ENCODE results near the gene LAMA2. TPM values are rescaled to one million over a fixed set of nuclear protein-coding genes. Genes with fewer than 3 reads are reported as not detected.

LAMA2 gene
- total RNA-seq, 1 donor from 2014 or later = 185 TPM

DNA sequence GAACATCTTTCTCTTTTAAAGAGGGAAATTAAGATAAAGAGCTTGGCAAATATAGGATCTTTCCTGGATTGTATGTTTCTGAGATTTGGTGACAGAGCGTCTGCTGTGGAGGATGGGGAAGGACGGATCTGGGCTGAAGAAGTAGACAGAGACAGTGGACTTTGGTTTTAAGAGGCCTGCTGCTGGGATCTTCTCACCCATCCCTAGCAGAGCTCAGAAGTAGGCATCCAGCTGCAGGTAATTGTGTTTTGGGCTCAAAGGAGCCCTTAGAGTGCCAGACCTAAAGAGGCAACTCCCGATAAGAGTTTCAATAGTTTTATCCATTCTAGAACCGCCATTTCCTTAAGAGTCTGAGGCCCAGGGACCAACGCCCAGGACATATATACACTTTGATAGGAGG is 20.8 kb downstream of the LAMA2 start:
- intact Hi-C loops (cut with micrococcal nuclease) = no loop called here
- H3K36me3 ChIP-seq = no peaks in the 10 kb centered on the region
- H3K4me1 ChIP-seq = peaks cover 55% of the 10 kb centered on the region
- no peak for TF ChIP-seq CTCF (IDR thresholded peaks at IDR 0.05; ENCODE audit: borderline replicate concordance)
- DNase-seq = no peak
- H3K4me3 ChIP-seq = no peak overlapping the region
- no peaks in the 10 kb centered on the region for H3K27me3 ChIP-seq (ENCODE audit: low read depth)
- H3K27ac ChIP-seq (replicated peaks) = no peak overlapping the region
- no peaks in the 10 kb centered on the region for H3K9me3 ChIP-seq (replicated peaks)

DNA sequence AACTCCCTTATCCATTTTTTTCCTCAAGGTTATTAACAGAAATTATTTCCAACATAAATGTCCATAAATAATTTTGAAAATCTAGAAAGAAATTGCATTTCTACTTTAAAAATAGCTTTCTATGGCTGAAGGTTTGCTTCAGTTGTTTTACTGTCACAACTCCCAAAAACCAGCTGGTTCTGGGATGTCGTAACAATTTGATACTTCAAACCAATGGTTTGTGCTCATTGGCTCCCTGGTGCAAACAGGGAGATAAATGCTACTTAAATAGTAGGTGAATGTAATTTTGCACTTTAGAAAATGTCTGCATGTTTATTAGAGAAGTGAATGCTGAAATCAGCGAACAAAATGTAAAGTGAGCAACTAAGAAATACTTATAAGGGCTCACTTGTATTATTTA is 31.1 kb downstream of the LAMA2 start:
- TF ChIP-seq CTCF (IDR thresholded peaks at IDR 0.05; ENCODE audit: borderline replicate concordance) = no peak
- DNase-seq = no peak
- Histone ChIP-seq H3K9me3 (replicated peaks) (no peaks in the 10 kb centered on the region), H3K4me1 (peaks cover 80% of the 10 kb centered on the region), H3K27me3 (ENCODE audit: low read depth) (no peaks in the 10 kb centered on the region), H3K27ac (replicated peaks) (peak overlapping the region; percentile 41), H3K4me3 (no peak overlapping the region), H3K36me3 (no peaks in the 10 kb centered on the region)
- intact Hi-C loops (cut with micrococcal nuclease) = no loop called here

GRCh38 chr6:128918886-128919285 is 35.9 kb downstream of the LAMA2 start:
- intact Hi-C loops (cut with micrococcal nuclease) = no loop called here
- peaks cover 67% of the 10 kb centered on the region for H3K4me1 ChIP-seq
- no peaks in the 10 kb centered on the region for H3K36me3 ChIP-seq
- no peaks in the 10 kb centered on the region for H3K27me3 ChIP-seq (ENCODE audit: low read depth)
- no peak overlapping the region for H3K4me3 ChIP-seq
- no peak for DNase-seq
- no peak overlapping the region for H3K27ac ChIP-seq (replicated peaks)
- H3K9me3 ChIP-seq (replicated peaks) = no peaks in the 10 kb centered on the region
- TF ChIP-seq CTCF (IDR thresholded peaks at IDR 0.05; ENCODE audit: borderline replicate concordance) = no peak

DNA sequence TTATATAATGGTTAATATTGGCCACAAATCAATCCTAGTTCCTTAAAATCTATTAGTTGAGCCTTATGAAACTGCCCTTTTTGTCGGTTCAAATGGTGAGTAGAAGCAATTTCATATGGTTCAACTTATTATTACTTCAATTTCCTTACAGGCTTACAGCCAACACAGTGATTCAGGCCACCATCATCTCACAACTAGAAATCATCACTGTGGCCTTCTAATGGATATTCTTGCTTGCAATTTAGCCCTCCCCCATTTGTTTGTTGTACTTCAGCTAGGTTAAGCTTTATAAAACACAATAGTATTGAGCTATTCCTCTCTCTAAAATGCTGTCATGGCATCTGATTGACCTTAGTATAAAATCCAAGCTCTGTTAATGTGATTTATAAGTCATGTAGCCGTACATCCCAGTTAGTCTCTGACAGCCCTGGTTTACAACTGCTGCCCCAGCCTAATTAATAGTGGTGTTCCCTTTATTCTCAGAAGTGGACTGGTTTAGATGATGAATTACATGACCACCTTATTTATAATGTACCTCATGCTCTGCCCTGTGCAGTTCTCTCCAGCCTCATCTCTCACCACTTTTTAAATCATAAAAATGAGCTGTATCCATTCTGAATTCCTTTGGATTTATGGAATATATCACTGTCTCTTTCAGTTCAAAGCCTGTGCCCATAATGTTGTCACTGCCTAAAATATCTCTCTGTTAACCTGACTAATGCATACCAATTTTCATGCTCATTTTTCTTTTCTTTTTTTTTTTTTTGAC is 36.7 kb downstream of the LAMA2 start:
- Histone ChIP-seq H3K27me3 (ENCODE audit: low read depth) (no peaks in the 10 kb centered on the region), H3K4me1 (peaks cover 67% of the 10 kb centered on the region), H3K27ac (replicated peaks) (no peak overlapping the region), H3K9me3 (replicated peaks) (no peaks in the 10 kb centered on the region), H3K36me3 (no peaks in the 10 kb centered on the region), H3K4me3 (no peak overlapping the region)
- intact Hi-C loops (cut with micrococcal nuclease) = no loop called here
- no peak for TF ChIP-seq CTCF (IDR thresholded peaks at IDR 0.05; ENCODE audit: borderline replicate concordance)
- DNase-seq = no peak

DNA sequence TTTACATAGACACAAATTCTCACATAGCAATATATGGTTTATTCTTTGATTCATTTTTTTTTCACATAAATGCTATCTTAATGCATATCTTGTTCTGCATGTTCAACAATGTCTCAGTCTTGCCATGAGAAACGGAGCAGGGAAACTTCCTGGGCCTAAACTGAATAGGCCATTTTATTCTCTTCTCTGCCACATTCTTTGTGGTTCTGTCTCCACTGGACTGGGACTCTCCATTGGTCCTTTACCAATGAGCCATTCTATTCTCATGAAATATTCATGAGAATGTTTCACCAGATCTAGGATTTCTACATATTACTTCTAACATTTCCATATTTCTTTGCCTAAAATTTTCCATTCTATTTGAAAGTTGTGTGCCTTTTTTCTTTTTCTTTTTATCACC is 42.8 kb downstream of the LAMA2 start:
- intact Hi-C loops (cut with micrococcal nuclease) = no loop called here
- Histone ChIP-seq H3K4me1 (peaks cover 36% of the 10 kb centered on the region), H3K27me3 (ENCODE audit: low read depth) (no peaks in the 10 kb centered on the region), H3K9me3 (replicated peaks) (no peaks in the 10 kb centered on the region), H3K36me3 (peaks cover 20% of the 10 kb centered on the region), H3K27ac (replicated peaks) (no peak overlapping the region), H3K4me3 (no peak overlapping the region)
- no peak for DNase-seq
- no peak for TF ChIP-seq CTCF (IDR thresholded peaks at IDR 0.05; ENCODE audit: borderline replicate concordance)
